B cell (primary cell): ENCODE data around the gene ZSCAN25. TPM values are rescaled to one million over a fixed set of nuclear protein-coding genes. Genes with fewer than 3 reads are reported as not detected.

Experiments used
- ATAC-seq: fragments of 200-7000 bp; cut with Tn5 transposase; one replicate; pipeline ENCODE4 v1.10.0; 2021; ENCODE audit warnings: low read depth, mild to moderate bottlenecking, moderate number of reproducible peaks, moderate library complexity
- CTCF ChIA-PET: fragments of 350-600 bp; sonication (Branson Sonifier 250); formaldehyde crosslinking; loops from one replicate; lab custom pipeline; 2021; ENCODE audit warnings: antibody characterized with exemption, inconsistent platforms; lab: Charles Lee
- POLR2A ChIA-PET: fragments of 350-600 bp; sonication (Branson Sonifier 250); formaldehyde crosslinking; loops from one replicate; lab custom pipeline; 2021; ENCODE audit warnings: antibody characterized with exemption; lab: Charles Lee
- DNase-seq: peaks from one replicate; pipeline ENCODE4 v3.0.0; 2013
- H2AFZ ChIP-seq: 2 replicates; pipeline ENCODE4 v1.6.1; 2012; ENCODE audit warnings: mild to moderate bottlenecking, low read depth, low read length; ENCODE audit not compliant: insufficient read depth, poor library complexity, severe bottlenecking
- H3K27ac ChIP-seq, 2 donors: 1 replicate in 1 of 2; 2 replicates in 1 of 2; pipeline ENCODE4 v1.5.1; 2012 to 2013; ENCODE audit warnings: low read length in 2 of 2, mild to moderate bottlenecking in 2 of 2, moderate library complexity in 1 of 2
- H3K27me3 ChIP-seq, 4 experiments: fragments of 200-600 bp in 1 of 4; sonication (generic) in 1 of 4; replicated peaks in 1 of 4; 1 replicate in 2 of 4; 2 replicates in 2 of 4; pipeline versions ENCODE4 v1.6.1 to v1.7.0; 2013 to 2016; ENCODE audit warnings: low read length in 3 of 4, mild to moderate bottlenecking in 2 of 4, mixed read lengths in 1 of 4, moderate library complexity in 1 of 4; ENCODE audit not compliant: insufficient read depth in 4 of 4, control insufficient read depth in 3 of 4; ENCODE audit errors: control extremely low read depth in 1 of 4
- H3K36me3 ChIP-seq, 2 experiments: replicated peaks in 1 of 2; 1 replicate in 1 of 2; 2 replicates in 1 of 2; pipeline versions ENCODE4 v1.6.1 to v1.7.1; 2013; ENCODE audit warnings: low read length in 1 of 2; ENCODE audit not compliant: insufficient read depth in 2 of 2, control insufficient read depth in 1 of 2; ENCODE audit errors: control extremely low read depth in 1 of 2, extremely low read depth in 1 of 2
- H3K4me1 ChIP-seq, 2 donors: fragments of 200-600 bp in 1 of 2; sonication (generic) in 1 of 2; 1 replicate in 1 of 2; 2 replicates in 1 of 2; pipeline versions ENCODE4 v1.5.1 to v1.6.1; 2013 to 2017; ENCODE audit warnings: low read length in 2 of 2; ENCODE audit not compliant: control insufficient read depth in 2 of 2, insufficient read depth in 2 of 2
- H3K4me2 ChIP-seq: replicated peaks from 2 replicates; pipeline ENCODE3; 2012; ENCODE audit warnings: mild to moderate bottlenecking, low read depth, low read length; ENCODE audit not compliant: poor library complexity, severe bottlenecking
- H3K4me3 ChIP-seq, 5 experiments: fragments of 200-600 bp in 1 of 5; sonication (generic) in 1 of 5; 1 replicate in 3 of 5; 2 replicates in 2 of 5; pipeline versions ENCODE4 v1.5.1 to v1.7.0; 2011 to 2016; ENCODE audit warnings: low read length in 4 of 5, mild to moderate bottlenecking in 4 of 5, low read depth in 2 of 5, control low read depth in 1 of 5, moderate library complexity in 1 of 5; ENCODE audit not compliant: insufficient read depth in 1 of 5; ENCODE audit errors: control extremely low read depth in 1 of 5, extremely low read depth in 1 of 5
- H3K79me2 ChIP-seq: fragments of 200-600 bp; sonication (generic); one replicate; pipeline ENCODE4 v1.6.0; 2016; ENCODE audit warnings: low read length; ENCODE audit not compliant: control insufficient read depth, insufficient read depth
- H3K9ac ChIP-seq: fragments of 200-600 bp; sonication (generic); 2 replicates; pipeline ENCODE4 v1.6.1; 2017; ENCODE audit warnings: mild to moderate bottlenecking, low read length, moderate library complexity
- H3K9me3 ChIP-seq, 3 donors: one replicate each; pipeline versions ENCODE4 v1.6.1 to v1.7.1; 2013; ENCODE audit warnings: low read length in 2 of 3; ENCODE audit not compliant: control insufficient read depth in 2 of 3, insufficient read depth in 1 of 3; ENCODE audit errors: control extremely low read depth in 1 of 3
- H4K20me1 ChIP-seq: 2 replicates; pipeline ENCODE4 v1.6.0; 2012; ENCODE audit warnings: mild to moderate bottlenecking, low read length; ENCODE audit not compliant: insufficient read depth, control insufficient read depth, poor library complexity, severe bottlenecking
- H3K27ac Mint-ChIP-seq: one replicate; pipeline ENCODE4 v1.8.0; 2021; ENCODE audit warnings: mixed read lengths
- H3K27me3 Mint-ChIP-seq: one replicate; pipeline ENCODE4 v1.8.0; 2021; ENCODE audit warnings: mixed read lengths
- H3K4me1 Mint-ChIP-seq: one replicate; pipeline ENCODE4 v1.8.0; 2021; ENCODE audit warnings: mixed read lengths
- H3K4me3 Mint-ChIP-seq: one replicate; pipeline ENCODE4 v1.8.0; 2021; ENCODE audit warnings: mixed read lengths
- H3K9me3 Mint-ChIP-seq: one replicate; pipeline ENCODE4 v1.8.0; 2022; ENCODE audit warnings: mixed read lengths; ENCODE audit not compliant: insufficient read depth
- EZH2 ChIP-seq: IDR thresholded peaks from 2 replicates; pipeline ENCODE4 v1.6.1; 2012; ENCODE audit warnings: borderline replicate concordance, low read depth, mild to moderate bottlenecking, moderate library complexity, low read length; ENCODE audit not compliant: insufficient read depth, poor library complexity, severe bottlenecking
- WGBS: methylation state at CpG from one replicate; pipeline ENCODE4 v1.1.5; 2013; ENCODE audit warnings: missing lambda C conversion rate; ENCODE audit not compliant: insufficient coverage; 5-methylcytosine and 5-hydroxymethylcytosine counted together
- intact Hi-C: fragments of 100-400 bp; cut with micrococcal nuclease; formaldehyde crosslinking; loops from one replicate; pipeline ENCODE4 v1.10.0; 2022
- polyA plus RNA-seq: library from polyadenylated mRNA; depleted of rRNA; stranded (reverse); fragments of >200 nt; gene quantifications from 2 replicates; pipeline ENCODE4 v1.2.3, GENCODE V29; 2012
- total RNA-seq, 2 donors: library from RNA; stranded (reverse); fragments of 120-200 nt in 1 of 2; gene quantifications; 1 replicate in 1 of 2; 2 replicates in 1 of 2; pipeline versions ENCODE4 v1.2.3 to v1.2.4, GENCODE V29; 2013 to 2022
- TF ChIP-seq, protein P1 (sequence below): fragments of 200-600 bp; IDR thresholded peaks from one replicate; pipeline ENCODE4 v1.8.0; 2022; ENCODE audit warnings: antibody characterized with exemption, mild to moderate bottlenecking

ZSCAN25 gene
- total and polyA plus RNA-seq, 2 donors (not counting 1 experiment from before 2014, with no cell fraction given), result 11.8 to 39.5 TPM

DNA sequence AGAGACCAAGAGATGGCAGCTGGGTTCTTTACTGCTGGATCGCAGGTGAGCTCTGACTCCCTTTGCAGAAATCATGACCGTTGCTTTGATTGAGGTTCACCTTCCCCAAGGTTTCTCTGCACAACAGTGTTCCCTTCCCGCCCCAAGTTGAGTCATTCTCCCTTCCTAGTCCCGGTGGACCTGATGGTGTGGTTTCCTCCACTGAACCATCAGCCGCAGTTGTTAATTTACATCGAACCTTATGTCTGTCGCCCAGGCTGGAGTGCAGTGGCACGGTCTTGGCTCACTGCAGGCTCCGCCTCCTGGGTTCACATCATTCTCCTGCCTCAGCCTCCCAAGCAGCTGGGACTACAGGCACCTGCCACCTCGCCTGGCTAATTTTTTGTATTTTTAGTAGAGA lies 5.8 kb downstream of the ZSCAN25 start:
- Mint-ChIP-seq H3K27ac (no peak overlapping the region), H3K4me1 (peaks cover 16% of the 10 kb centered on the region), H3K9me3 (no peaks in the 10 kb centered on the region), H3K27me3 (no peaks in the 10 kb centered on the region), H3K4me3 (no peak overlapping the region)
- TF ChIP-seq, protein P1, sequence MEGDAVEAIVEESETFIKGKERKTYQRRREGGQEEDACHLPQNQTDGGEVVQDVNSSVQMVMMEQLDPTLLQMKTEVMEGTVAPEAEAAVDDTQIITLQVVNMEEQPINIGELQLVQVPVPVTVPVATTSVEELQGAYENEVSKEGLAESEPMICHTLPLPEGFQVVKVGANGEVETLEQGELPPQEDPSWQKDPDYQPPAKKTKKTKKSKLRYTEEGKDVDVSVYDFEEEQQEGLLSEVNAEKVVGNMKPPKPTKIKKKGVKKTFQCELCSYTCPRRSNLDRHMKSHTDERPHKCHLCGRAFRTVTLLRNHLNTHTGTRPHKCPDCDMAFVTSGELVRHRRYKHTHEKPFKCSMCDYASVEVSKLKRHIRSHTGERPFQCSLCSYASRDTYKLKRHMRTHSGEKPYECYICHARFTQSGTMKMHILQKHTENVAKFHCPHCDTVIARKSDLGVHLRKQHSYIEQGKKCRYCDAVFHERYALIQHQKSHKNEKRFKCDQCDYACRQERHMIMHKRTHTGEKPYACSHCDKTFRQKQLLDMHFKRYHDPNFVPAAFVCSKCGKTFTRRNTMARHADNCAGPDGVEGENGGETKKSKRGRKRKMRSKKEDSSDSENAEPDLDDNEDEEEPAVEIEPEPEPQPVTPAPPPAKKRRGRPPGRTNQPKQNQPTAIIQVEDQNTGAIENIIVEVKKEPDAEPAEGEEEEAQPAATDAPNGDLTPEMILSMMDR, result no peak
- TF ChIP-seq EZH2, result no peak
- no peaks in the 10 kb centered on the region for H3K27me3 ChIP-seq
- no peak overlapping the region for H3K27ac ChIP-seq
- peaks cover 48% of the 10 kb centered on the region for H3K79me2 ChIP-seq
- intact Hi-C loops, result no loop called here
- no peak overlapping the region for H2AFZ ChIP-seq
- WGBS, result 92% methylated on average over 9 of the region's 10 CpGs
- H3K36me3 ChIP-seq, result peaks cover 3 to 84% of the 10 kb centered on the region in 2 experiments
- no peak overlapping the region for H3K4me2 ChIP-seq
- peaks cover 37% of the 10 kb centered on the region for H4K20me1 ChIP-seq
- no peaks in the 10 kb centered on the region for H3K9me3 ChIP-seq
- no peak overlapping the region for H3K4me3 ChIP-seq
- CTCF ChIA-PET, result no interaction called here
- POLR2A ChIA-PET, result no interaction called here
- no peak for ATAC-seq
- no peak overlapping the region for H3K9ac ChIP-seq
- no peak for DNase-seq
- H3K4me1 ChIP-seq, result peaks cover 5 to 7% of the 10 kb centered on the region in 2 donors

DNA sequence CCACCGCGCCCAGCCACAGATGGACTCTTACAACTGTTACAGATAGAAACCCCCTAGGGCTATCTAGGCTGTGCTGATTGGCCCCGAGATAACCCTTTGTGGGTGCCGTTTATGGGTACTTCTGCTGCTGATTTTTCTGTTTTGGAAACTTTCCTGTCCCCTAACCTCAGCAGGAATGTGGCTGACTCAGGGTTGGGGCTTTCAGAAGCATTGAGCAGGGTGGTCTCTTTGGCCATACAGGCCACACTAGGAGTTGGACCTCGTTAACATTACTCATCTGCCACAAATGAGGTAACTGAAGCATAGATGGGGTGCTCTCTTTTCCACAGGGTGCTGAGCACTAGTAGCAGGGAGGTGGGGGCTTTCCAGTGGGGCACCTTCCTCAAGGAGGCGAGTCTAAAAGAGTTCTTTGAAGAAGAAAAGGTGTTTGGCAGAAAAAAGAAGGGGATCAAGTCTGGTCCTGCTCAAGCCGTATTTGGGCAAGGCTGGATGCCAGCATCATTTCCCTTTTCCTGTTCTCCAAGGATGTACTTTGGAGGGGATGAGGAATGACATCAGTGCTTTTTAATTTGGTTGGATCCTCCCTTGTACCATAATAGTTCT lies 6.4 kb downstream of the ZSCAN25 start:
- no peak overlapping the region for H3K27ac ChIP-seq
- peaks cover 32% of the 10 kb centered on the region for H4K20me1 ChIP-seq
- TF ChIP-seq, protein P1, result no peak
- no peak for TF ChIP-seq EZH2
- whole genome bisulfite sequencing, result 84% methylated on average over 7 of the region's 7 CpGs
- no peaks in the 10 kb centered on the region for H3K27me3 ChIP-seq
- H3K4me1 ChIP-seq, result peaks cover 0 to under 1% of the 10 kb centered on the region in 2 donors
- intact Hi-C loops, result no loop called here
- H3K9me3 ChIP-seq, result no peaks in the 10 kb centered on the region
- no peak for ATAC-seq
- H3K36me3 ChIP-seq, result peaks cover 3 to 84% of the 10 kb centered on the region in 2 experiments
- H3K4me3 Mint-ChIP-seq, result no peak overlapping the region
- H2AFZ ChIP-seq, result no peak overlapping the region
- H3K4me2 ChIP-seq, result no peak overlapping the region
- H3K4me1 Mint-ChIP-seq, result peaks cover 10% of the 10 kb centered on the region
- POLR2A ChIA-PET, result no interaction called here
- DNase-seq, result no peak
- no peaks in the 10 kb centered on the region for H3K9me3 Mint-ChIP-seq
- H3K4me3 ChIP-seq, result no peak overlapping the region
- H3K79me2 ChIP-seq, result peaks cover 42% of the 10 kb centered on the region
- H3K27ac Mint-ChIP-seq, result no peak overlapping the region
- H3K9ac ChIP-seq, result no peak overlapping the region
- CTCF ChIA-PET, result no interaction called here
- no peaks in the 10 kb centered on the region for H3K27me3 Mint-ChIP-seq
